Kasumi-1 (cell line): ENCODE data around the gene TCF4.

Source experiments
- DNase-seq, 2 experiments: peaks; one replicate each; lab custom pipeline; 2025; lab: John Stamatoyannopoulos, UW

Gene TCF4

GRCh38 chr18:55504808-55505207 lies 83.2 kb downstream of the TCF4 start:
- no peak for DNase-seq

GRCh38 chr18:55503167-55503820 lies 84.7 kb downstream of the TCF4 start:
- DNase-seq: no peak

- DNase-seq: no peak
Observed at GRCh38 chr18:55501982-55502710, 85.8 kb downstream of the TCF4 start.

- DNase-seq: no peak
Observed at GRCh38 chr18:55501579-55501978, 86.4 kb downstream of the TCF4 start.

GRCh38 chr18:55500316-55501086 lies 87.5 kb downstream of the TCF4 start:
- no peak for DNase-seq

GRCh38 chr18:55499526-55499925 lies 88.5 kb downstream of the TCF4 start:
- no peak for DNase-seq

GRCh38 chr18:55497825-55498403 lies 90.1 kb downstream of the TCF4 start:
- no peak for DNase-seq

GRCh38 chr18:55494899-55495298 lies 93.1 kb downstream of the TCF4 start:
- DNase-seq: no peak

GRCh38 chr18:55494441-55494840 lies 93.6 kb downstream of the TCF4 start:
- no peak for DNase-seq

GRCh38 chr18:55491616-55492015 lies 96.4 kb downstream of the TCF4 start:
- DNase-seq: no peak

GRCh38 chr18:55489034-55489986 lies 98.7 kb downstream of the TCF4 start:
- DNase-seq: no peak

GRCh38 chr18:55488473-55488872 lies 99.5 kb downstream of the TCF4 start:
- DNase-seq: no peak

GRCh38 chr18:55487997-55488396 lies 100.0 kb downstream of the TCF4 start:
- DNase-seq: no peak

GRCh38 chr18:55486936-55487335 lies 101.1 kb downstream of the TCF4 start:
- DNase-seq: no peak

GRCh38 chr18:55485666-55486065 lies 102.3 kb downstream of the TCF4 start:
- no peak for DNase-seq

GRCh38 chr18:55484773-55485172 lies 103.2 kb downstream of the TCF4 start:
- DNase-seq: no peak

- DNase-seq: no peak
Observed at GRCh38 chr18:55483266-55483871, 104.6 kb downstream of the TCF4 start.

GRCh38 chr18:55479656-55480420 lies 108.2 kb downstream of the TCF4 start:
- no peak for DNase-seq

GRCh38 chr18:55477860-55478581 lies 110.0 kb downstream of the TCF4 start:
- no peak for DNase-seq

- no peak for DNase-seq
Observed at GRCh38 chr18:55477499-55477859, 110.5 kb downstream of the TCF4 start.
